ENCODE measurements around the gene SMG9. TPM values are rescaled to one million over a fixed set of nuclear protein-coding genes. Genes with fewer than 3 reads are reported as not detected.

SMG9 gene
- total RNA-seq, 1 donor from 2014 or later = 4.7 TPM

DNA sequence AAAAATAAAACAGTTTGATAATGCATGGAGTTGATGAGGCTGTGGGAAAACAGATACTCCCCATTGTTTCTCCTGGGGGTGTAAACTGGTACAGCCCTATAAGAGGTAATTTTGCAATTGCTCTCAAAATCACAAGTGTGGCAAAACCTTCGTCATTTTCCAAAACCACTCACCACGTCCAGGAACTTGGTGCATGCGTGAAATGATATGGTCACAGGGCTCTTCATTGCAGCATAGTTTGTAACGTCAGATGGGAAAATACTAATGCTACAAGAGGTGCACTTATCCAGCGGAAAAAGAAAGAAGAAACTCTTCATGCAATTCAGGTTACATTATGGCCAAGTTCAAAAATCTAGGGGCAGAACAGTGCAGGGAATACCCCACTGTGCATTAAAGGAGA lies 72.9 kb downstream of the SMG9 start:
- no peak for FAIRE-seq
- Histone ChIP-seq H3K27me3 (ENCODE audit: control insufficient read depth, insufficient read depth, low read length) (no peaks in the 10 kb centered on the region), H3K4me3 (ENCODE audit: low read depth, low read length) (no peak overlapping the region), H3K36me3 (ENCODE audit: control insufficient read depth, insufficient read depth, low read length) (no peaks in the 10 kb centered on the region)
- no peak for DNase-seq (ENCODE audit: low read depth)
- TF ChIP-seq, protein P1, sequence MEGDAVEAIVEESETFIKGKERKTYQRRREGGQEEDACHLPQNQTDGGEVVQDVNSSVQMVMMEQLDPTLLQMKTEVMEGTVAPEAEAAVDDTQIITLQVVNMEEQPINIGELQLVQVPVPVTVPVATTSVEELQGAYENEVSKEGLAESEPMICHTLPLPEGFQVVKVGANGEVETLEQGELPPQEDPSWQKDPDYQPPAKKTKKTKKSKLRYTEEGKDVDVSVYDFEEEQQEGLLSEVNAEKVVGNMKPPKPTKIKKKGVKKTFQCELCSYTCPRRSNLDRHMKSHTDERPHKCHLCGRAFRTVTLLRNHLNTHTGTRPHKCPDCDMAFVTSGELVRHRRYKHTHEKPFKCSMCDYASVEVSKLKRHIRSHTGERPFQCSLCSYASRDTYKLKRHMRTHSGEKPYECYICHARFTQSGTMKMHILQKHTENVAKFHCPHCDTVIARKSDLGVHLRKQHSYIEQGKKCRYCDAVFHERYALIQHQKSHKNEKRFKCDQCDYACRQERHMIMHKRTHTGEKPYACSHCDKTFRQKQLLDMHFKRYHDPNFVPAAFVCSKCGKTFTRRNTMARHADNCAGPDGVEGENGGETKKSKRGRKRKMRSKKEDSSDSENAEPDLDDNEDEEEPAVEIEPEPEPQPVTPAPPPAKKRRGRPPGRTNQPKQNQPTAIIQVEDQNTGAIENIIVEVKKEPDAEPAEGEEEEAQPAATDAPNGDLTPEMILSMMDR (IDR thresholded peaks at IDR 0.05; ENCODE audit: insufficient read depth, low read length, severe bottlenecking) = no peak

DNA sequence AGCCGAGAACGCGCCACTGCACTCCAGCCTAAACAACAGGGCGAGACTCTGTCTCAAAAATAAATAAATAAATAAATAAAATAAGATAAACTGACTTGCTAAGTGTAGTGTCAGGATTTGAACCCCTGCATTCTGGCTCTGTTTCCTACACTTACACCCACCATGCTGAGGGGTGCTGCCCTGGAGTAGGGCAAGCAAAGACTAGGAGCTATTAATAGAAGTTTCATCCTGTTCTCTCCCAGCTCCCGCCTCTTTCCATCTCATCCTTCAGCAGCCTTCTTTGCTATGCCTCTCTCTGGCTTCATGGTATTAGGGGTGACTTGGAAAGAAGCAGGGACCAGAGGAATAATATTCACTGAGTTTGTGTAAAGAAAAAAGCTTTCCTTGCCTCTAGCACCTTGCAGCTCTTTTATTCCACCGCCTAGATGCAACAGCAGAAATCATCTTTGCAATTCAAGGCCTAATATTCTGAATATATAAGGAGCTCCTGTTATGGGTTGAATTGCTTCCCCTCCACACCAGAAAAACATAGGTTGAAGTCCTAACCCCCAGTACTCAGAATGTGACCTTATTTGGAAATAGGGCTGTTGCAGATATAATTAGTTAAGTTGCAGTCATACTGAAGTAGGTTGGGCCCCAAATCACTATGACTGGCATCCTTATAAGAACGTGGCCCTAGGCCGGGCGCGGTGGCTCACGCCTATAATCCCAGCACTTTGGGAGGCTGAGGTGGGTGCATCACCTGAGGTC lies 76.1 kb downstream of the SMG9 start:
- DNase-seq (ENCODE audit: low read depth) = no peak
- no peak for FAIRE-seq

More for the DNA sequence above, 76.1 kb downstream of the SMG9 start:
- Histone ChIP-seq H3K27me3 (ENCODE audit: control insufficient read depth, insufficient read depth, low read length) (no peaks in the 10 kb centered on the region), H3K36me3 (ENCODE audit: control insufficient read depth, insufficient read depth, low read length) (no peaks in the 10 kb centered on the region), H3K4me3 (ENCODE audit: low read depth, low read length) (no peak overlapping the region)
- TF ChIP-seq, protein P1 (IDR thresholded peaks at IDR 0.05; ENCODE audit: insufficient read depth, low read length, severe bottlenecking) = no peak

Other genes with a start within 250 kb of the SMG9 start
- 179 and 183 TPM in 2 replicates for gene ETHE1, start 227.8 kb downstream of the SMG9 start, total RNA-seq
- not detected in 2 replicates for gene ZNF575, start 221.8 kb downstream of the SMG9 start, total RNA-seq
- 8.3 and 10.5 TPM in 2 replicates for gene XRCC1, start 179.4 kb downstream of the SMG9 start, total RNA-seq
- gene PINLYP, start 179.2 kb downstream of the SMG9 start, total RNA-seq = 0.53 and 0.64 TPM in 2 replicates
- 15.9 and 19.5 TPM in 2 replicates for gene IRGQ, start 158.8 kb downstream of the SMG9 start, total RNA-seq
- 9.5 and 10.5 TPM in 2 replicates for gene ZNF576, start 158.4 kb downstream of the SMG9 start, total RNA-seq
- not detected in 2 replicates for gene SRRM5, start 142.9 kb downstream of the SMG9 start, total RNA-seq
- 14.5 and 19.3 TPM in 2 replicates for gene ZNF428, start 135.3 kb downstream of the SMG9 start, total RNA-seq
- gene CADM4, start 115.1 kb downstream of the SMG9 start, total RNA-seq = 13.4 and 19.1 TPM in 2 replicates
- 16.6 and 27.1 TPM in 2 replicates for gene PLAUR, start 84.8 kb downstream of the SMG9 start, total RNA-seq
- not detected in 2 replicates for gene IRGC, start 38.9 kb downstream of the SMG9 start, total RNA-seq
- gene KCNN4, start 26.0 kb upstream of the SMG9 start, total RNA-seq = 0.26 and 9.7 TPM in 2 replicates
- 0.38 and 0.53 TPM in 2 replicates for gene LYPD5, start 47.5 kb upstream of the SMG9 start, total RNA-seq
- 9.1 and 12.4 TPM in 2 replicates for gene ZNF283, start 72.4 kb upstream of the SMG9 start, total RNA-seq
- gene ZNF404, start 129.0 kb upstream of the SMG9 start, total RNA-seq = 1.3 and 2.0 TPM in 2 replicates
- 11.8 and 13.7 TPM in 2 replicates for gene ZNF45, start 180.3 kb upstream of the SMG9 start, total RNA-seq
- 4.7 and 6.1 TPM in 2 replicates for gene ZNF221, start 196.3 kb upstream of the SMG9 start, total RNA-seq
- 8.6 and 9.7 TPM in 2 replicates for gene ZNF155, start 229.2 kb upstream of the SMG9 start, total RNA-seq
- 3.9 and 4.0 TPM in 2 replicates for gene ZNF230, start 248.0 kb upstream of the SMG9 start, total RNA-seq

All from bronchial epithelial cell (primary cell).